ENCODE results near the gene REG1B. TPM values are rescaled to one million over a fixed set of nuclear protein-coding genes. Genes with fewer than 3 reads are reported as not detected.

The REG1B gene
- total RNA-seq (not detected), polyA plus RNA-seq (100 to 1,000 TPM in 1 of 3 donors, 10 to 100 TPM in 1, not detected in 1; 10.8 to 465 TPM)

- intact Hi-C loops (cut with DNase I), result no loop called here
- H3K27ac ChIP-seq, result no peak within 1 kb of the TSS
- H3K36me3 ChIP-seq, result no peaks in the 10 kb centered on the region
- WGBS, 2 donors, result 87 to 88% methylated on average over 2 of the region's 2 CpGs
- H3K9me3 ChIP-seq, result no peaks in the 10 kb centered on the region
- H3K4me3 ChIP-seq, result no peak within 1 kb of the TSS
- no peaks in the 10 kb centered on the region for H3K4me1 ChIP-seq
- DNase-seq, result no peak
- no peaks in the 10 kb centered on the region for H3K27me3 ChIP-seq
- TF ChIP-seq POLR2AphosphoS5 (IDR thresholded peaks at IDR 0.05) (no peak), EP300 (IDR thresholded peaks at IDR 0.05) (no peak), CTCF (IDR thresholded peaks at IDR 0.05) (no peak), POLR2A (IDR thresholded peaks at IDR 0.05) (no peak)
These were observed at the start of gene REG1B for GRCh38 chr2:79087785-79088364. TSS of gene REG1B (minus strand) at chr2:79087993. CDS start at chr2:79087612, 381 bp downstream.

- WGBS, 2 donors, result 36 to 76% methylated on average over 4 of the region's 4 CpGs
These were observed 43.9 kb upstream of the REG1B start for GRCh38 chr2:79131687-79132086.

GRCh38 chr2:79129804-79130203, 42.0 kb upstream of the REG1B start:
- Histone ChIP-seq H3K36me3 (no peaks in the 10 kb centered on the region), H3K27me3 (no peaks in the 10 kb centered on the region), H3K27ac (no peak overlapping the region), H3K9me3 (no peaks in the 10 kb centered on the region), H3K4me1 (no peaks in the 10 kb centered on the region), H3K4me3 (no peak overlapping the region)
- TF ChIP-seq EP300 (IDR thresholded peaks at IDR 0.05) (no peak), CTCF (IDR thresholded peaks at IDR 0.05) (no peak), POLR2AphosphoS5 (IDR thresholded peaks at IDR 0.05) (no peak), POLR2A (IDR thresholded peaks at IDR 0.05) (no peak)
- intact Hi-C loops (cut with DNase I), result no loop called here
- no peak for DNase-seq

More at GRCh38 chr2:79131687-79132086, 43.9 kb upstream of the REG1B start:
- Histone ChIP-seq H3K4me1 (no peaks in the 10 kb centered on the region), H3K27me3 (no peaks in the 10 kb centered on the region), H3K4me3 (no peak overlapping the region), H3K27ac (no peak overlapping the region), H3K9me3 (no peaks in the 10 kb centered on the region), H3K36me3 (no peaks in the 10 kb centered on the region)
- intact Hi-C loops (cut with DNase I), result no loop called here
- no peak for DNase-seq
- no peak for TF ChIP-seq POLR2A (IDR thresholded peaks at IDR 0.05)
- TF ChIP-seq POLR2AphosphoS5 (IDR thresholded peaks at IDR 0.05), result no peak
- no peak for TF ChIP-seq EP300 (IDR thresholded peaks at IDR 0.05)
- no peak for TF ChIP-seq CTCF (IDR thresholded peaks at IDR 0.05)

- WGBS, 2 donors, result 70 to 75% methylated on average over 6 of the region's 6 CpGs
- Histone ChIP-seq H3K27me3 (no peaks in the 10 kb centered on the region), H3K4me3 (no peak overlapping the region), H3K4me1 (no peaks in the 10 kb centered on the region), H3K9me3 (no peaks in the 10 kb centered on the region), H3K27ac (no peak overlapping the region), H3K36me3 (no peaks in the 10 kb centered on the region)
- no peak for TF ChIP-seq EP300 (IDR thresholded peaks at IDR 0.05)
- intact Hi-C loops (cut with DNase I), result no loop called here
- no peak for DNase-seq
These were observed 41.5 kb upstream of the REG1B start for GRCh38 chr2:79129260-79129659.

GRCh38 chr2:79128406-79128805, 40.6 kb upstream of the REG1B start:
- Histone ChIP-seq H3K27me3 (no peaks in the 10 kb centered on the region), H3K9me3 (no peaks in the 10 kb centered on the region), H3K36me3 (no peaks in the 10 kb centered on the region), H3K27ac (no peak overlapping the region), H3K4me1 (no peaks in the 10 kb centered on the region), H3K4me3 (no peak overlapping the region)
- 78 to 91% methylated on average over 3 of the region's 3 CpGs for WGBS, 2 donors
- intact Hi-C loops (cut with DNase I), result no loop called here
- DNase-seq, result no peak
- no peak for TF ChIP-seq POLR2AphosphoS5 (IDR thresholded peaks at IDR 0.05)
- TF ChIP-seq POLR2A (IDR thresholded peaks at IDR 0.05), result no peak
- TF ChIP-seq EP300 (IDR thresholded peaks at IDR 0.05), result no peak
- TF ChIP-seq CTCF (IDR thresholded peaks at IDR 0.05), result no peak
